BE2C (cell line): ENCODE data around the gene RAB7B.
"Not testable (repeated sequence)": the region's sequence is repeated elsewhere in the genome, so short reads cannot be mapped to it uniquely, and the experiment has no call there.

Experiments used
- DNase-seq: peaks from one replicate; pipeline ENCODE4 v3.0.0-alpha.2; 2020
- H3K27me3 ChIP-seq: fragments of 250-450 bp; sonication (Bioruptor Pico); 2 replicates; pipeline ENCODE4 v1.5.1; 2020; ENCODE audit warnings: mild to moderate bottlenecking
- H3K36me3 ChIP-seq: fragments of 250-450 bp; sonication (Bioruptor Pico); 2 replicates; pipeline ENCODE4 v1.5.1; 2020; ENCODE audit warnings: mild to moderate bottlenecking
- H3K4me1 ChIP-seq: fragments of 250-450 bp; sonication (Bioruptor Pico); 2 replicates; pipeline ENCODE4 v1.5.1; 2020
- H3K4me3 ChIP-seq: 2 replicates; pipeline ENCODE4 v1.5.1; 2011; ENCODE audit warnings: low read depth, low read length
- H3K9me3 ChIP-seq: fragments of 250-450 bp; sonication (Bioruptor Pico); 2 replicates; pipeline ENCODE4 v1.5.1; 2020
- CTCF ChIP-seq: IDR thresholded peaks from 2 replicates; pipeline ENCODE4 v1.5.1; 2012; ENCODE audit warnings: mild to moderate bottlenecking, low read depth, low read length

The RAB7B gene

DNA sequence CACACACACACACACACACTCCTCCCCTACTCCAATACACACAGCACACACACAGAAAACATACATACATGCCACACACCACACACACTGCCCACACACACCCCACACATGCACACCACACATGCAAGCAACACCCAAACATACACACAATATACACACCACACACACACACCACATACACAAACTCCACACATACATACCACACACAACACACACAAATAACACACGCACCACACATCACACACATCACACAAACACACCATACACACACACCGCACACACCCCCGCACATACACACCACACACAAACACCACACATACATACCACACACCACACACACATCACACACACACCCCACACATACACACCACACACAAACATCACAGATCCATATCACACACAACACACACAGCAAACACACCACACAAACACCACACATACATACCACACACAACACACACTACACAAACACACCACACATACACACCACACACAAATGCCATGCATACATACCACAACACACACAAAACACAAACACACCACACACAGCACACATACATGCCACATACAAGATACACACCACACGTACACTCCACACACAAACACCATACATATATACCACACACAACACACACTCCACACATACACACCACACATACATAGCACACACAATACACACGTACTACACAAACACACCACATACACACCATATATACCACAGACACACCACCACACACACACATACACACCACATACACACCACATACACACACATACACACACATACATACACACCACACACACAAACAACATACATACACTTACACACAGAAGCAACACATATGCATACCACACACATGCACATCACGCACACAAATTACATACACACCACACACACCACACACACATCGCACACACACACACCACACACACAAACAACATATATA, 932 bp upstream of the RAB7B start:
- TF ChIP-seq CTCF = no peak
- no peaks in the 10 kb centered on the region for H3K36me3 ChIP-seq
- H3K27me3 ChIP-seq = no peaks in the 10 kb centered on the region
- H3K4me3 ChIP-seq = no peak overlapping the region
- DNase-seq = no peak
- H3K9me3 ChIP-seq = no peaks in the 10 kb centered on the region
- no peaks in the 10 kb centered on the region for H3K4me1 ChIP-seq

GRCh38 chr1:206002160-206002559, 1.0 kb downstream of the RAB7B start:
- no peaks in the 10 kb centered on the region for H3K9me3 ChIP-seq
- H3K4me3 ChIP-seq = no peak overlapping the region

GRCh38 chr1:206001476-206001888, 1.7 kb downstream of the RAB7B start:
- TF ChIP-seq CTCF = no peak
- no peak overlapping the region for H3K4me3 ChIP-seq
- DNase-seq = no peak

More at GRCh38 chr1:206002160-206002559, 1.0 kb downstream of the RAB7B start:
- Histone ChIP-seq H3K27me3 (0 out of 2 replicates have a peak, but pooled peaks cover 5% of the 10 kb centered on the region), H3K36me3 (no peaks in the 10 kb centered on the region), H3K4me1 (no peaks in the 10 kb centered on the region)
- no peak for TF ChIP-seq CTCF
- no peak for DNase-seq

DNA sequence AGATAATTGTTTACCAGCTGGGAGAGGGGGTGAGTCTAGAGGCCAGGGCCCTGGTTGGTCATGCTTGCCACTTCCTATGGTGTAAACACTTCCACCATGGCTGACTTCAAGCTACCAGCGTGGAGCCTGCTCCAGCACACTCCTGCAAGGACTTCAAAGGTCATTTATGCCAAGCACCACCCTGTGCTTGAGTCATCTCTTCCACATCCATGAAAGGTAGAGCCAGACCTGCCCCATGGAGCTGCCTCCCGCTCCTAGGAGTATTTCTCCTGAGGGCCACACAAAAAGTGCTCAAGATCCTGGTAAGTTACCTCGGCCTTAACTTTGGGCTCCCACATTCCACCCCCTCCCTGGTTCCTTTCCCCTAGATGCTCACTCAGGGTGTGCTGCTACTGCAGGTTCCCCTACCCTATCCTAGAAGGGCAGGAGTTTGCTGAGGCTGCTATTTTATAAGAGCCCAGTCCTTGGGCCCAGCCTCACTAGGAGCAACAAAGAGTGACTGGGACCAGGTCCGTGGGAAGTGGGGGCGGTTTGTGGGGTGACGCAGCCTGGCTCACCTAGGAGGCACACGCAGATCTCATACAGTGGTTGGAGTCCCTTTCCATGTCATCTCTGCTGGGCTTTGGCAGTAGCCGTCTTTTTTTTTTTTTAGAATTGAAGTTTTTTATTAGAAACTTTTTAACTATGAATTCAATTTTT, 2.4 kb downstream of the RAB7B start:
- TF ChIP-seq CTCF = no peak
- Histone ChIP-seq H3K4me3 (no peak overlapping the region), H3K4me1 (no peaks in the 10 kb centered on the region), H3K9me3 (no peaks in the 10 kb centered on the region), H3K36me3 (no peaks in the 10 kb centered on the region), H3K27me3 (0 out of 2 replicates have a peak, but pooled peaks cover 5% of the 10 kb centered on the region)
- DNase-seq = no peak

More at GRCh38 chr1:206001476-206001888, 1.7 kb downstream of the RAB7B start:
- no peaks in the 10 kb centered on the region for H3K9me3 ChIP-seq
- no peaks in the 10 kb centered on the region for H3K4me1 ChIP-seq
- H3K36me3 ChIP-seq = no peaks in the 10 kb centered on the region
- 0 out of 2 replicates have a peak, but pooled peaks cover 5% of the 10 kb centered on the region for H3K27me3 ChIP-seq

- Histone ChIP-seq H3K4me1 (no peaks in the 10 kb centered on the region), H3K4me3 (no peak overlapping the region), H3K27me3 (peaks cover 8% of the 10 kb centered on the region; the same call in 1 of the 2 replicates), H3K36me3 (no peaks in the 10 kb centered on the region), H3K9me3 (no peaks in the 10 kb centered on the region)
- no peak for DNase-seq
- no peak for TF ChIP-seq CTCF
Measured at GRCh38 chr1:205998457-205999241, 4.5 kb downstream of the RAB7B start.

DNA sequence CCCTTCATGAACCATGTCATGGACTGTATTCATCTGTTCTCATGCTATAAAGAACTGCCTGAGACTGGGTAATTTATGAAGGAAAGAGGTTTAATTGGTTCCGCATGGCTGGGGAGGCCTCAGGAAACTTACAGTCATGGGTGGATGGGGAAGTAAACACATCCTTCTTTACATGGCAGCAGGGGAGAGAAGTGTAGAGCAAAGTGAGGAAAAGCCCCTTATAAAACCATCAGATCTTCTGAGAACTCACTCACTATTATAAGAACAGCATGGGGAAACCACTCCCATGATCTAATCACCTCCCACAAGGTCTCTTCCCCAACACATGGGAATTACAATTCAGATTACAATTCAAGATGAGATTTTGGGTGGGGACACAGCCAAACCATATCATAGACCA, 6.6 kb downstream of the RAB7B start:
- not testable (repeated sequence) for H3K4me3 ChIP-seq, DNase-seq, H3K9me3 ChIP-seq, H3K36me3 ChIP-seq, H3K4me1 ChIP-seq
- H3K27me3 ChIP-seq = peaks cover 16% of the 10 kb centered on the region
